HG03196 (cell line): Measurements from ENCODE around the gene DXO.
"Not testable (repeated sequence)": the region's sequence is repeated elsewhere in the genome, so short reads cannot be mapped to it uniquely, and the experiment has no call there.

ENCODE experiments used
- ATAC-seq: cut with Tn5 transposase; IDR thresholded peaks from one replicate; pipeline ENCODE4 v1.9.1; 2021; ENCODE audit not compliant: unreplicated experiment

Gene DXO

DNA sequence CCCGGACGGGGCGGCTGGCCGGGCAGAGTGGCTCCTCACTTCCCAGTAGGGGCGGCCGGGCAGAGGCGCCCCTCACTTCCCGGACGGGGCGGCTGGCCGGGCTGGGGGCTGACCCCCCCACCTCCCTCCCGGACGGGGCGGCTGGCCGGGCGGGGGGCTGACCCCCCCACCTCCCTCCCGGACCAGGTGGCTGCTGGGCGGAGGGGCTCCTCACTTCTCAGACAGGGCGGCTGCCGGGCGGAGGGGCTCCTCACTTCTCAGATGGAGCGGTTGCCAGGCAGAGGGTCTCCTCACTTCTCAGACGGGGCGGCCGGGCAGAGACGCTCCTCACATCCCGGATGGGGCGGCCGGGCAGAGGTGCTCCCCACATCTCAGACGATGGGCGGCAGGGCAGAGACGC lies 39.8 kb downstream of the DXO start:
- not testable (repeated sequence) for ATAC-seq

- no peak for ATAC-seq
Measured at GRCh38 chr6:31930962-31931361, 41.0 kb downstream of the DXO start.

DNA sequence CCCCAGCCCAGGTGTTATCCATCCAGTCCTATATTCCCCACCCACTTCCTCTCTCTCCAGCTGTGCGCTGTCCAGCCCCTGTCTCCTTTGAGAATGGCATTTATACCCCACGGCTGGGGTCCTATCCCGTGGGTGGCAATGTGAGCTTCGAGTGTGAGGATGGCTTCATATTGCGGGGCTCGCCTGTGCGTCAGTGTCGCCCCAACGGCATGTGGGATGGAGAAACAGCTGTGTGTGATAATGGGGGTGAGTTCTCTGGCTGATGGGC lies 43.3 kb downstream of the DXO start:
- no peak for ATAC-seq

DNA sequence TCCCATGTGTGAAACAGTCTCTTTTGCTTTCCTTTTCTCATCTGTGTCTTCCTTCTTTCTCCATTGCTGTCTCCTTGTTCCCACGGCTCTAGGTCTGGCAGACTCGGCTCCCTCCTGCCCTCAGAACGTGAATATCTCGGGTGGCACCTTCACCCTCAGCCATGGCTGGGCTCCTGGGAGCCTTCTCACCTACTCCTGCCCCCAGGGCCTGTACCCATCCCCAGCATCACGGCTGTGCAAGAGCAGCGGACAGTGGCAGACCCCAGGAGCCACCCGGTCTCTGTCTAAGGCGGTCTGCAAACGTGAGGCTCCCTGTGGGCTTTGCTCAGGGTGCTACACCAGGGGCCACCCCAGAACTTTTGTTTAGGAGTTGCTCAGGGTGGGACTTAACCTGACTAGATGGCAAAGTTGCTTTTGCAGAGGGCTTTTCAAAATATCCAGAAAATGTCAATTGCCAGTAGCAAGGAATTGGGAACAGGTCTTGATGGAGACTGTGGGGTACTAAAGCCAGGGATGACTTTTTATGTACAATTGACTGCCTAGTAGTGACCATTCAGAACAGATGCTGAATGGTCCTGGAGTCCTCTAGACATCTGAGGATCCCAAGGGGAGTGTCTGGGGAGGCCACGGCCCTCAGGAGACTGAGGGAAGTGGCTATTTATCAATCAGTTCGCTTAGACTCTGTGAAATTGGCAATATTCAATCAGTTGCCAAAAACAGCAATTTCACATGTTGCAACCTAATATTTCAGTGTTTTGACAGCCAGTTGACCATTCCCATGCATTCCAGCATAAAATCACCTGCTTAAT lies 43.9 kb downstream of the DXO start:
- no peak for ATAC-seq

DNA sequence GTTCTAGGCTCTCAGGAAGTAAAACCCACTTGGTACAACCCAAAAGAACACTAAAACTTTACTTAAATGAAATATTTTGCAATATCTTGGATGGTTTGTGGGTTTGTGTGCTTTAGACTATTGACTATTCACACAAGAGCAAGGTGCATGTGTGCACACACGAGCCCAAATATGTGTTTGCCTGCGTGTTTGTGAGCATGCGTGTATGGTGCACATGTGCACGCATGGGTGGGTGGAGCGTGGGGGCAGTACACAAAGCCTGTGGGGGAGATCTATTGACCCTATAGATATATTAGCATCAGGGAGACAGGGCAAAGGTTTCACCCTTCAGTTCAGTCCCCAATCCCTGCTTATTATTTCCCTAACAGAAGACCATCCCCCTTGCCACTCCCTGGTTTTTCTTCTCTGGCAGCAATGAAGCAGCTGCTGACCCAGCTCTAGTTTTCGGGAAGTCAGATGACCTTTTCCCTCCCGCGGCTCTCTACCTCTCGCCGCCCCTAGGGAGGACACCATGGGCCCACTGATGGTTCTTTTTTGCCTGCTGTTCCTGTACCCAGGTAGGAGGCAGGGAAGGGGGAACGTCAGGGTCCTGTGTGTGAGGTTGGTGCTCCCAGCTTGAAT lies 44.6 kb downstream of the DXO start, which contains the start of gene C2:
C2 (plus strand) TSS at position 476 of the 621 bp plus-strand sequence; CDS start at position 512, 36 bp downstream.
- ATAC-seq: no peak

DNA sequence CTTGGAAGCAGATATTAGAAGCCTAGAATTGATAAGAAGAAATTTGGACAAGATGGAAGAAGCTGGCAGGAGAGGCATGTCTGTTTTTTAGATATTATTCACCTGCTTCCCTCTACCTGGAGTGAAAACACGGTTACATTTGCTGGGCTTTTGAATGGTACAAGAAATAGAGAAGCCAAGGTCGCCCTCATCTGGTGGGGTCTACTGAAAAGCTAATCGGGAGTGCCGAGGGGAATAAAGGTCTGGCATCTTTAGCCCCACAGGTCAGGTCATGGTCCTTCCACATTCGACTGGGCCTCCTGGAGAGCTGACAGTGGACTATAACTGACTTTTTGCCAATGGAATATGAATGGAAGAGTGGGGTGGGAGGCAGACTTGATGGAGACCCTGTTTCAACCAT lies 49.0 kb downstream of the DXO start:
- ATAC-seq: no peak

DNA sequence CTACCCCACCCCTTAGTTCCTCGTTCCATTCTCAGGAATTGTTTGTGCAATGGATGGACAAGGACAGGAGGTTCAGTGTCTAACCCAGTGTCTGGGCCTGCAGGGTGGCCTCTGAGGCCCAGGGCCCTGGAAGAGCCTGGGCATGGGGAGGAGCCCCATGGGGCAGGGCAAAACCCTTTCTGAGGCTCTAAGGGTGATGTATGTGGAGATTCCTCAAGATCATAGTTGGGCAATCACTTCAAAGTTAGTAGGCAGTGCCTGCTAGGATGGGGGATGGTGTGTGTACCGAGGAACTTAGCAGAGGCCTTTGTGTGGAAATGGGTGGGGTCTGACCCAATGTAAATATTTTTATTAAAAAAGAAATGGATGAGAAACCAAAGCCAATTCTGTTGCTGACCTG lies 51.1 kb downstream of the DXO start:
- no peak for ATAC-seq
